HepG2 (cell line): ENCODE data around the gene CENPE. TPM values are rescaled to one million over a fixed set of nuclear protein-coding genes. Genes with fewer than 3 reads are reported as not detected.
A peak's percentile ranks its signal among the peaks of the same experiment; 100 is the strongest.

ENCODE experiments used
- AKAP8 ChIP-seq: sonication (generic); formaldehyde crosslinking; IDR thresholded peaks from 2 replicates; pipeline ENCODE4 v1.5.1; 2020; ENCODE audit warnings: mild to moderate bottlenecking, missing genetic modification reagents
- FOXO4 ChIP-seq: sonication (generic); formaldehyde crosslinking; conservative IDR thresholded peaks from 2 replicates; pipeline ENCODE4 v1.8.1; 2023; ENCODE audit warnings: missing genetic modification reagents
- GATA4 ChIP-seq: sonication (generic); IDR thresholded peaks from 2 replicates; pipeline ENCODE4 v1.6.1; 2016; ENCODE audit warnings: antibody characterized with exemption, low read depth, borderline replicate concordance
- IKZF1 ChIP-seq: fragments of 450-650 bp; IDR thresholded peaks from 2 replicates; pipeline ENCODE4 v1.7.1; 2016
- KAT7 ChIP-seq: IDR thresholded peaks from 2 replicates; pipeline ENCODE4 v1.6.1; 2018; ENCODE audit warnings: borderline replicate concordance, missing compliant biosample characterization
- KLF16 ChIP-seq, 2 experiments: sonication (generic) in 1 of 2; formaldehyde crosslinking in 1 of 2; IDR thresholded peaks; 2 replicates each; pipeline versions ENCODE4 v1.6.1 to v1.8.0; 2016 to 2023; ENCODE audit warnings: missing genetic modification reagents in 2 of 2, missing compliant biosample characterization in 1 of 2
- LRRFIP1 ChIP-seq: sonication (generic); formaldehyde crosslinking; conservative IDR thresholded peaks from 2 replicates; pipeline ENCODE4 v1.4.0; 2020; ENCODE audit warnings: missing genetic modification reagents
- RFX3 ChIP-seq: IDR thresholded peaks from 2 replicates; pipeline ENCODE4 v1.6.1; 2016; ENCODE audit warnings: missing biosample characterization, missing genetic modification reagents
- RXRA ChIP-seq: sonication (generic); formaldehyde crosslinking; IDR thresholded peaks from 2 replicates; pipeline ENCODE4 v1.5.1; 2020; ENCODE audit warnings: missing genetic modification reagents
- THRA ChIP-seq: sonication (generic); formaldehyde crosslinking; IDR thresholded peaks from 2 replicates; pipeline ENCODE4 v1.4.0; 2020; ENCODE audit warnings: missing genetic modification reagents, borderline replicate concordance
- TOE1 ChIP-seq: sonication (generic); formaldehyde crosslinking; IDR thresholded peaks from 2 replicates; pipeline ENCODE4 v1.4.0; 2020; ENCODE audit warnings: mild to moderate bottlenecking, missing genetic modification reagents
- ZHX1 ChIP-seq: sonication (generic); formaldehyde crosslinking; IDR thresholded peaks from 2 replicates; pipeline ENCODE4 v1.8.1; 2022; ENCODE audit warnings: low read depth, mild to moderate bottlenecking, missing genetic modification reagents
- ZMYM3 ChIP-seq: sonication (generic); formaldehyde crosslinking; IDR thresholded peaks from 2 replicates; pipeline ENCODE4 v1.5.1; 2020; ENCODE audit warnings: mild to moderate bottlenecking, missing genetic modification reagents
- ZNF367 ChIP-seq: sonication (generic); formaldehyde crosslinking; IDR thresholded peaks from 2 replicates; pipeline ENCODE4 v1.4.0; 2020; ENCODE audit warnings: missing genetic modification reagents, borderline replicate concordance
- ZSCAN22 ChIP-seq: sonication (generic); formaldehyde crosslinking; IDR thresholded peaks from 2 replicates; pipeline ENCODE4 v1.4.0; 2020; ENCODE audit warnings: mild to moderate bottlenecking, missing genetic modification reagents
- ZSCAN30 ChIP-seq: sonication (generic); formaldehyde crosslinking; IDR thresholded peaks from 2 replicates; pipeline ENCODE4 v1.5.0; 2020; ENCODE audit warnings: mild to moderate bottlenecking, missing genetic modification reagents
- polyA plus RNA-seq, 8 experiments: library from polyadenylated mRNA; depleted of rRNA in 3 of 8; stranded (reverse) in 7 of 8; unstranded in 1 of 8; fragments of >200 nt; fragmentation: Illumina TruSeq in 4 of 8; extraction: Trizol in 4 of 8; gene quantifications; 2 replicates each; pipeline versions ENCODE4 v1.2.1 to v1.2.3, GENCODE V29; 2011 to 2016; ENCODE audit warnings: low read depth in 4 of 8, missing spikeins in 1 of 8, mixed read lengths in 1 of 8; ENCODE audit not compliant: insufficient read depth in 1 of 8
- total RNA-seq, 5 experiments: library from RNA; depleted of rRNA; stranded (reverse); fragments of >200 nt; fragmentation: Illumina TruSeq; extraction: Trizol; gene quantifications; 2 replicates each; pipeline ENCODE4 v1.2.3, GENCODE V29; 2016; ENCODE audit warnings: low read depth in 1 of 5
- TF ChIP-seq, protein P1 (sequence below): sonication (generic); formaldehyde crosslinking; IDR thresholded peaks from 2 replicates; pipeline ENCODE4 v1.8.1; 2023; ENCODE audit warnings: missing genetic modification reagents, inconsistent platforms, borderline replicate concordance
- TF ChIP-seq, protein P2 (sequence below): sonication (generic); formaldehyde crosslinking; IDR thresholded peaks from 2 replicates; pipeline ENCODE4 v1.4.0; 2020; ENCODE audit warnings: mild to moderate bottlenecking, missing genetic modification reagents

CENPE gene
- total and polyA plus RNA-seq, 2 of the 13 experiments (the other 11 are each of a cell fraction or from before 2014, with no cell fraction given) = 2.1 to 19.8 TPM

GRCh38 chr4:103198111-103198765 is at the start of gene CENPE (continued):
- TF ChIP-seq ZHX1 (CRISPR knock-in tag) = no peak; the same call in 1 of the 2 replicates
- TF ChIP-seq, protein P1, sequence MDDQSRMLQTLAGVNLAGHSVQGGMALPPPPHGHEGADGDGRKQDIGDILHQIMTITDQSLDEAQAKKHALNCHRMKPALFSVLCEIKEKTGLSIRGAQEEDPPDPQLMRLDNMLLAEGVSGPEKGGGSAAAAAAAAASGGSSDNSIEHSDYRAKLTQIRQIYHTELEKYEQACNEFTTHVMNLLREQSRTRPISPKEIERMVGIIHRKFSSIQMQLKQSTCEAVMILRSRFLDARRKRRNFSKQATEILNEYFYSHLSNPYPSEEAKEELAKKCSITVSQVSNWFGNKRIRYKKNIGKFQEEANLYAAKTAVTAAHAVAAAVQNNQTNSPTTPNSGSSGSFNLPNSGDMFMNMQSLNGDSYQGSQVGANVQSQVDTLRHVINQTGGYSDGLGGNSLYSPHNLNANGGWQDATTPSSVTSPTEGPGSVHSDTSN (CRISPR knock-in tag) = no peak
- no peak for TF ChIP-seq ZSCAN30 (CRISPR knock-in tag)
- TF ChIP-seq TOE1 (CRISPR knock-in tag) = no peak
- no peak for TF ChIP-seq LRRFIP1 (CRISPR knock-in tag)
- TF ChIP-seq FOXO4 (CRISPR knock-in tag) = no peak
- no peak for TF ChIP-seq THRA (CRISPR knock-in tag)
- TF ChIP-seq RFX3 (CRISPR knock-in tag) = no peak
- 0 out of 2 replicates have a peak, but pooled peaks have one; percentile 48 for TF ChIP-seq KAT7 (CRISPR knock-in tag)
- TF ChIP-seq KLF16 (CRISPR knock-in tag; IDR thresholded peaks at IDR 0.05) = peak in 1 of 2 experiments; percentile 66; a peak in 1 of 4 replicates
- TF ChIP-seq, protein P2, sequence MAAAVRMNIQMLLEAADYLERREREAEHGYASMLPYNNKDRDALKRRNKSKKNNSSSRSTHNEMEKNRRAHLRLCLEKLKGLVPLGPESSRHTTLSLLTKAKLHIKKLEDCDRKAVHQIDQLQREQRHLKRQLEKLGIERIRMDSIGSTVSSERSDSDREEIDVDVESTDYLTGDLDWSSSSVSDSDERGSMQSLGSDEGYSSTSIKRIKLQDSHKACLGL = peak; percentile 66; the same call in 1 of the 2 replicates
- TF ChIP-seq GATA4 = peak; percentile 54; the same call in 1 of the 2 replicates
- no peak for TF ChIP-seq ZSCAN22 (CRISPR knock-in tag)
- peak; percentile 52; the same call in 1 of the 2 replicates for TF ChIP-seq RXRA
- peak; percentile 46; the same call in 1 of the 2 replicates for TF ChIP-seq ZMYM3
- no peak for TF ChIP-seq AKAP8 (CRISPR knock-in tag)
- TF ChIP-seq IKZF1 = no peak
- peak; percentile 99 for TF ChIP-seq ZNF367 (CRISPR knock-in tag)
